ENCODE data around the gene MMS22L.
A peak's percentile ranks its signal among the peaks of the same experiment; 100 is the strongest.

MMS22L gene

DNA sequence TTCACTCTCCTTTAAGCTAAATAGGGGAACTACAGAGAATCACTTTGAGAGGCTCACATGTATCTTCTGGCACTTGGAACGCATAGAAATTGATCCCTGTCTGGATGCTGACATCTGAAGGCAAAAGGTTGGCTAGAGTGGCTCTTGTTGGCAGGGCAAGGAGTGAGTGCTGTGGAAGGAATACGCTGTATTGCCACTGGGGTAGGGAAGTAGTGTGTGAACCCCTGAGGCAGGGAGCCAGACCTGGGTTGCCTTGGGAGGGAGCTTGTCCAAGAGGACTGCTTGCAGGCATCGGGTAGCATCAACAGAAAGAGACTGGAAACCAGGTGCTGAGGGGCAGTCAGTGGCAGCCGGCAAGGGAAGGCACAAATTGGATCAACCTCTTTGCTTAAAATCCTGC, 8.9 kb upstream of the MMS22L start:
- H3K4me3 ChIP-seq (ENCODE audit: control insufficient read depth, low read depth, low read length) = no peak overlapping the region
- no peak for DNase-seq (ENCODE audit: low read depth)
- TF ChIP-seq, protein P1, sequence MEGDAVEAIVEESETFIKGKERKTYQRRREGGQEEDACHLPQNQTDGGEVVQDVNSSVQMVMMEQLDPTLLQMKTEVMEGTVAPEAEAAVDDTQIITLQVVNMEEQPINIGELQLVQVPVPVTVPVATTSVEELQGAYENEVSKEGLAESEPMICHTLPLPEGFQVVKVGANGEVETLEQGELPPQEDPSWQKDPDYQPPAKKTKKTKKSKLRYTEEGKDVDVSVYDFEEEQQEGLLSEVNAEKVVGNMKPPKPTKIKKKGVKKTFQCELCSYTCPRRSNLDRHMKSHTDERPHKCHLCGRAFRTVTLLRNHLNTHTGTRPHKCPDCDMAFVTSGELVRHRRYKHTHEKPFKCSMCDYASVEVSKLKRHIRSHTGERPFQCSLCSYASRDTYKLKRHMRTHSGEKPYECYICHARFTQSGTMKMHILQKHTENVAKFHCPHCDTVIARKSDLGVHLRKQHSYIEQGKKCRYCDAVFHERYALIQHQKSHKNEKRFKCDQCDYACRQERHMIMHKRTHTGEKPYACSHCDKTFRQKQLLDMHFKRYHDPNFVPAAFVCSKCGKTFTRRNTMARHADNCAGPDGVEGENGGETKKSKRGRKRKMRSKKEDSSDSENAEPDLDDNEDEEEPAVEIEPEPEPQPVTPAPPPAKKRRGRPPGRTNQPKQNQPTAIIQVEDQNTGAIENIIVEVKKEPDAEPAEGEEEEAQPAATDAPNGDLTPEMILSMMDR (IDR thresholded peaks at IDR 0.05; ENCODE audit: control insufficient read depth, insufficient read depth, low read depth, low read length, missing control alignments) = no peak

DNA sequence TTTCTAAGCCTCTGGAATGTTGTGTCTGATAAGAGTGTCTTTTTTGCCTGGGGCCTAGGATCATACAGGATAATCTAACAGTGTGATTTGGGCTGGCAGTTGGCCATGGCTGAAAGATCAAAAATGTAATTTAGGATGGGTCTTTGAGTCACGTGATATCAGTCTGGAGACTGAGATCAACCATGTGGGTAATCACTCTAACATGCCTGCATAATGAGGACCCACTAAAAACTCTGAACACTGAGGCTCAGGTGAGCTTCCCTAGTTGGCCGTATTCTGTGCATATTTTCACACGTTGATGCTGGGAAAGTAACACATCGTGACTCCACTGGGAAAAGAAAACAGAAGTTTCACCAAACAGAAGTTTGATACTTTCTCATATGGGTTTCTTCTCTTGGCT, 6.3 kb upstream of the MMS22L start:
- no peak overlapping the region for H3K4me3 ChIP-seq (ENCODE audit: control insufficient read depth, low read depth, low read length)
- DNase-seq (ENCODE audit: low read depth) = no peak
- TF ChIP-seq, protein P1 (IDR thresholded peaks at IDR 0.05; ENCODE audit: control insufficient read depth, insufficient read depth, low read depth, low read length, missing control alignments) = no peak

GRCh38 chr6:97288188-97288587, 5.2 kb upstream of the MMS22L start:
- DNase-seq (ENCODE audit: low read depth) = no peak
- TF ChIP-seq, protein P1 (IDR thresholded peaks at IDR 0.05; ENCODE audit: control insufficient read depth, insufficient read depth, low read depth, low read length, missing control alignments) = no peak
- H3K4me3 ChIP-seq (ENCODE audit: control insufficient read depth, low read depth, low read length) = no peak overlapping the region

DNA sequence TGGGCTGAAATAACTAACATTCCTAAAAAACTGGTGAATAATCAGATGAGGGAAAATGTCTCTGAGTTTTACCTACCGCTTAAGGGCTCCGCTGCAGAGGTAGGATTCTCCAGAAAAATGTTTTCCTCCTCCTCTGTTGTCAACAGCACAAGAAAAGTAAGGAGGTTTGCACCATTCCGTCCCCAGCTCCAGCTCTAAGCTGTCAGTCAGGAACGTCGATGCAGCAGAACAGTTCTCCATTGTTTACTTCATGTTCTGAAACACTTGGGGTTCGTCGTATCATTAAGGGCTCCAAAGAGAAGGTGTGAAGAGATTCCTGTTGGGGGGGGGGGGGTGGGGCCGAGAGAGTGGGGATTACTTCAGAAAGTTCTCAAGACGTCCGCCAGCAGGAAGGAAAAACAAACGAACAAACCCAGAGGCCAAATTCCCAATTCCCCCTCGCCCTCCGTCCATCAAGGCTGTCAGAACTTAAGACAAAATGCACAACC, 734 bp downstream of the MMS22L start:
- TF ChIP-seq, protein P1 (IDR thresholded peaks at IDR 0.05; ENCODE audit: control insufficient read depth, insufficient read depth, low read depth, low read length, missing control alignments) = no peak
- H3K4me3 ChIP-seq (ENCODE audit: control insufficient read depth, low read depth, low read length) = peak overlapping the region; percentile 62
- DNase-seq (ENCODE audit: low read depth) = no peak

GRCh38 chr6:97280766-97281165, 2.2 kb downstream of the MMS22L start:
- no peak overlapping the region for H3K4me3 ChIP-seq (ENCODE audit: control insufficient read depth, low read depth, low read length)
- TF ChIP-seq, protein P1 (IDR thresholded peaks at IDR 0.05; ENCODE audit: control insufficient read depth, insufficient read depth, low read depth, low read length, missing control alignments) = no peak
- no peak for DNase-seq (ENCODE audit: low read depth)

GRCh38 chr6:97275804-97276203, 7.2 kb downstream of the MMS22L start:
- no peak for DNase-seq (ENCODE audit: low read depth)
- TF ChIP-seq, protein P1 (IDR thresholded peaks at IDR 0.05; ENCODE audit: control insufficient read depth, insufficient read depth, low read depth, low read length, missing control alignments) = no peak
- no peak overlapping the region for H3K4me3 ChIP-seq (ENCODE audit: control insufficient read depth, low read depth, low read length)

- TF ChIP-seq, protein P1 (IDR thresholded peaks at IDR 0.05; ENCODE audit: control insufficient read depth, insufficient read depth, low read depth, low read length, missing control alignments) = no peak
- no peak for DNase-seq (ENCODE audit: low read depth)
- H3K4me3 ChIP-seq (ENCODE audit: control insufficient read depth, low read depth, low read length) = no peak overlapping the region
Observed at GRCh38 chr6:97269821-97270220, 13.2 kb downstream of the MMS22L start.
